Activated gamma-delta T cell (primary cell): Measurements from ENCODE around the gene CHST11.
"Not testable (repeated sequence)": the region's sequence is repeated elsewhere in the genome, so short reads cannot be mapped to it uniquely, and the experiment has no call there.

Experiments
- DNase-seq: peaks from one replicate; lab custom pipeline; 2025; lab: John Stamatoyannopoulos, UW

The CHST11 gene

GRCh38 chr12:104802208-104802607 lies 345.5 kb downstream of the CHST11 start:
- no peak for DNase-seq

GRCh38 chr12:104805186-104805585 lies 348.4 kb downstream of the CHST11 start:
- DNase-seq = no peak

DNA sequence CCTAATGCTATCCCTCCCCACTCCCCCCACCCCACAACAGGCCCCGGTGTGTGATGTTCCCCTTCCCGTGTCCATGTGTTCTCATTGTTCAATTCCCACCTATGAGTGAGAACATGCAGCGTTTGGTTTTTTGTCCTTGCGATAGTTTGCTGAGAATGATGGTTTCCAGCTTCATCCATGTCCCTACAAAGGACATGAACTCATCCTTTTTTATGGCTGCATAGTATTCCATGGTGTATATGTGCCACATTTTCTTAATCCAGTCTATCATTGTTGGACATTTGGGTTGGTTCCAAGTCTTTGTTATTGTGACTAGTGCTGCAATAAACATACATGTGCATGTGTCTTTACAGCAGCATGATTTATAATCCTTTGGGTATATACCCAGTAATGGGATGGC lies 349.4 kb downstream of the CHST11 start:
- not testable (repeated sequence) for DNase-seq

DNA sequence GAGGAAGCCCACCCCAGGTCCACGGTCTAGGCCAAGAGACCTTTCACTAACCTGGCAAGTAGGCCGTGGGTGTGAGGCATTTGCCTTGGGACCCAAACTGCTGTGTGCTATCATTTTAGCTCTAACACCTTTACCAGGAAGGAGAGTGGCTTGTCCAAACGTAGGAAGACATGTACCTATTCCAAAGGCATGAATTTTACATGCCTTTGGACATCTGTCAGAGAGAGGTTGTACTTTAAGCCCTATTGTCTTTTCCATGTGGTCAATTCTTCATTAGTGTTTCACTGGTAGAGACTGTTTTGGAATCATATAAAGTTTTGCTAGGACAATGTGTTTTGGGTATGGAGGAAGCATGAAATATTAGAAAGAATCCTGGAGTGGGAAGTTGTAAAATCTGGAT lies 352.5 kb downstream of the CHST11 start:
- DNase-seq = no peak

GRCh38 chr12:104809706-104810385 lies 353.1 kb downstream of the CHST11 start:
- DNase-seq = no peak
